Erythroblast (primary cell): ENCODE data around the gene EXT2.

Source experiments
- GATA1 ChIP-seq: IDR thresholded peaks from 2 replicates; pipeline ENCODE4 v1.6.1; 2011; ENCODE audit warnings: low read depth, mild to moderate bottlenecking, control low read depth, low read length, moderate library complexity
- POLR2A ChIP-seq: IDR thresholded peaks from 2 replicates; pipeline ENCODE4 v1.6.1; 2011; ENCODE audit warnings: mild to moderate bottlenecking, low read length

GRCh38 chr11:44205836-44206235 is 110.4 kb downstream of the EXT2 start:
- TF ChIP-seq POLR2A, result no peak
- no peak for TF ChIP-seq GATA1
